Neuron (in vitro differentiated cells): ENCODE data around the gene L1CAM.
A peak's percentile ranks its signal among the peaks of the same experiment; 100 is the strongest.

Experiments used
- H2AFZ ChIP-seq: one replicate; pipeline ENCODE4 v1.6.1; 2013; ENCODE audit warnings: low read depth, mild to moderate bottlenecking, inconsistent platforms, low read length, moderate library complexity
- H3K27me3 ChIP-seq: one replicate; pipeline ENCODE4 v1.6.1; 2013; ENCODE audit warnings: low read length; ENCODE audit not compliant: insufficient read depth
- H3K36me3 ChIP-seq: one replicate; pipeline ENCODE4 v1.6.1; 2013; ENCODE audit warnings: low read length; ENCODE audit not compliant: insufficient read depth
- H3K4me1 ChIP-seq: one replicate; pipeline ENCODE4 v1.6.1; 2013; ENCODE audit warnings: low read length; ENCODE audit not compliant: insufficient read depth
- H3K4me3 ChIP-seq: 2 replicates; pipeline ENCODE4 v1.5.1; 2013; ENCODE audit warnings: mild to moderate bottlenecking, low read length, moderate library complexity
- H3K9me3 ChIP-seq: one replicate; pipeline ENCODE4 v1.6.1; 2013; ENCODE audit warnings: low read length

Gene L1CAM

DNA sequence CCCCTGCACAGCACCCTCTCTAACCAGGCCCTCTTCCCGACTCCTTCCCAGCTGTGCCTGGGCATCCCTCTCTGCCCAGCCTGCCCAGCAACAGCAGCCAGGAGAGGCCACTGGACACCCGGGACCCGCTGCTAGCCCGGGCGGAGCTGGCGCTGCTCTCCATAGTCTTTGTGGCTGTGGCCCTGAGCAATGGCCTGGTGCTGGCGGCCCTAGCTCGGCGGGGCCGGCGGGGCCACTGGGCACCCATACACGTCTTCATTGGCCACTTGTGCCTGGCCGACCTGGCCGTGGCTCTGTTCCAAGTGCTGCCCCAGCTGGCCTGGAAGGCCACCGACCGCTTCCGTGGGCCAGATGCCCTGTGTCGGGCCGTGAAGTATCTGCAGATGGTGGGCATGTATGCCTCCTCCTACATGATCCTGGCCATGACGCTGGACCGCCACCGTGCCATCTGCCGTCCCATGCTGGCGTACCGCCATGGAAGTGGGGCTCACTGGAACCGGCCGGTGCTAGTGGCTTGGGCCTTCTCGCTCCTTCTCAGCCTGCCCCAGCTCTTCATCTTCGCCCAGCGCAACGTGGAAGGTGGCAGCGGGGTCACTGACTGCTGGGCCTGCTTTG, 19.6 kb upstream of the L1CAM start:
- no peak overlapping the region for H2AFZ ChIP-seq
- no peaks in the 10 kb centered on the region for H3K36me3 ChIP-seq
- peaks cover 29% of the 10 kb centered on the region for H3K27me3 ChIP-seq
- no peak overlapping the region for H3K4me3 ChIP-seq
- H3K9me3 ChIP-seq: no peaks in the 10 kb centered on the region
- H3K4me1 ChIP-seq: peaks cover 9% of the 10 kb centered on the region

DNA sequence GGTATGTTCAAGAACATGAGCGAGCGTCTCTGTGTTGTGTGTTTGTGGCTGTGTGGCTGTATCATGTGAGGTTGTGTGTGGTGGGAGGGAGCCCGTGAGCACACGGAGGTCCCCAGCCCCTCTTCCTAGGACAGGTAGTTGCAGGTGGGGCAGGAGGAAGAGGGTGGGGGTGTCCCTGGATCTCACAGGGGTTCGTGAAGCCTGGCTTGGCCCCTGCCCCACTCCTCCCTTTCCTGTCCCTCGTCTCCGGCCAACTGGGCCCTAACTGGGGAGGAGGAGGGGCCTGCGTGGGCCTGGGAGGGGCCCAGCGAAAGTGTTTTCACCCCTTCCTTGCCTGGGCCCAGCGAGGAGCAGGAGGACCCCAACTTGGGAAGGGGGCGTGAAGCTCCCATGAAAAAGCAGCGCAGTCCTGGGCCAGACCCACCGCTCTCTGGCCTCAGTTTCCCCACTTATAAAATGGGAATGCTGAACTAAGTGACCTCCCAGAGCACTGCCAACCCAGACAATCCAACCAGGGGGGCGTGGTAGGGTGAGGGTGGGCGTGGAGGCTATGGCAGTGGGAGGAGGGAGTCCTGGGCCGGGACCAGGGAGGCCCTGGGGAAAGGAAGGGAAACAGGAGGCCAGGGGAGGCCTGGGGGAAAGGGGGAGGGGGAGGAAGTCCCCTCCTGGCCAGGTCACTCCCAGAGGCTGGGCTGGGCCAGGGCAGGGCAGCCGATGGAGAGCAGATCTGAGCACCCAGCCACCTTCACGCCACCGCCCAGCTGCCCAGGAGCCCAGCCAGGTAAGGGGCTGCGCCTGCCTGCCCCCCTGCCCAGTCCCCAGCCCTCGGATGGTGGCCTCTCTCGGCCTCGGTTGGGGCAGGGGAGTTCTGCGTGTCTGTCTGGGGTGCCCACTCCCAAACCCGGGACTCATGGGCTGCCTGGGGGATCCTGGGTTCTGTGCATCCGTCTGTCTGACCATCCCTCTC, 18.3 kb upstream of the L1CAM start, which contains the start of gene AVPR2:
Gene AVPR2 (plus strand): TSS at position 683 of the 967 bp plus-strand sequence. CDS start 473 bp downstream, outside the sequence.
- H3K27me3 ChIP-seq: peaks cover 29% of the 10 kb centered on the region
- H3K4me1 ChIP-seq: peaks cover 11% of the 10 kb centered on the region
- H3K9me3 ChIP-seq: no peaks in the 10 kb centered on the region
- H2AFZ ChIP-seq: no peak within 1 kb of the TSS
- H3K36me3 ChIP-seq: no peaks in the 10 kb centered on the region
- H3K4me3 ChIP-seq: no peak within 1 kb of the TSS

DNA sequence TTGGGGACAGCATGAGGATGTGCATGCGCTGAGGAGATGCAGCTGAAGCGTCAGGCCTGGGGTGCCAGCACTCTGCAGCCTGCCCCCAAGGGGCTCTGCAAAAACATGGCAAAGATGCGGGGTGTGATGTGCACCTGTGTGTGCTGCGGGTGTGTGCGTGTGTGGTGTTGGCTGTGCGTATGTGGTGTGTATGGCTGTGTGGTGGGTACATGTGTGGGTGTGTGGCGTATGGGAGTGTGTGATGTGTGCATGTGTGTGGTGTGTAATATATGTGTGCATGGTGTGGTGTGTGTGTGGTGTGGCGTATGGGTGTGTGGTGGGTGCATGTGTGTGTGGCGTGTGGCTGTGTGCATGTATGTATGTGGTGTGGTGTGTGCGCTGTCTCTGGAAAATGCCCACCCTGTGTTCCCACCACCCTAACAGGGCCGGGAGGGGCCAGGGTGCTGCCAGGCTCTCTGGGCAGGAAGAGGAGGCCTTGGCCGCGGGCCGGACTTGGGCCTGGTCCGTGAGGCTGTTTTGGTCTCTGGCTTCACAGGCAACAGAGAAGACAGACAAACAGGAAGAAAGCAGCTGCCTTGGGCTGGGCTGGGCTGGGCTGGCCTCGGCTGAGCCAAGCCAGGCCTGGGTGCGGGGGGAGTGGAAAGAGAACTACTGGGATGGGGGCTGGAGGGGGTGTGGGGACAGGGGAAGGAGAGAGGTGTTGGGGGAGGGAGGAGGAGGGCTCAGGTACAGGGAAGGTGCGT, 17.4 kb upstream of the L1CAM start:
- Histone ChIP-seq H3K4me3 (no peak overlapping the region), H3K27me3 (peaks cover 29% of the 10 kb centered on the region), H3K4me1 (peaks cover 11% of the 10 kb centered on the region), H3K36me3 (no peaks in the 10 kb centered on the region), H2AFZ (no peak overlapping the region), H3K9me3 (no peaks in the 10 kb centered on the region)

DNA sequence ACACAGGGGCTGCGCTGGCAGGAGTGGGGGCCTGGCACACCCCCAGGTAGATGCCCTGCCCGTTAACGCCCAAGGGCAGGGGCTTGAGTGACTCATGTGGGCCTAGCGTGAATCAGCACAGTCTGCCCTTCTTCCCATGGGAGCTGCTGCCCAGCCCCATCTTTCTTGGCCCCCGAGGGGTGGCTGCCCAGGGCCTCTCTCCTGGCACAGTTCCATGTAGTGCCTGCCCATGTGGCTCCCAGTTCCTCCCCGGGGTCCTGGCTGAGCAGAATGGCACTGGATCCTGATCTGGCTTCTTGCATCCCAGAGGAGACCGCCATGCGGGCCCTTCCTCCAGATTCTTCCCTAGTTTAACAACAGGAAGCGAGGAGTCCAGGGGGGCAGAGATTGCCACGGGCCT, 16.4 kb upstream of the L1CAM start:
- no peak overlapping the region for H2AFZ ChIP-seq
- no peak overlapping the region for H3K4me3 ChIP-seq
- no peaks in the 10 kb centered on the region for H3K36me3 ChIP-seq
- no peaks in the 10 kb centered on the region for H3K9me3 ChIP-seq
- peaks cover 11% of the 10 kb centered on the region for H3K4me1 ChIP-seq
- peaks cover 28% of the 10 kb centered on the region for H3K27me3 ChIP-seq

DNA sequence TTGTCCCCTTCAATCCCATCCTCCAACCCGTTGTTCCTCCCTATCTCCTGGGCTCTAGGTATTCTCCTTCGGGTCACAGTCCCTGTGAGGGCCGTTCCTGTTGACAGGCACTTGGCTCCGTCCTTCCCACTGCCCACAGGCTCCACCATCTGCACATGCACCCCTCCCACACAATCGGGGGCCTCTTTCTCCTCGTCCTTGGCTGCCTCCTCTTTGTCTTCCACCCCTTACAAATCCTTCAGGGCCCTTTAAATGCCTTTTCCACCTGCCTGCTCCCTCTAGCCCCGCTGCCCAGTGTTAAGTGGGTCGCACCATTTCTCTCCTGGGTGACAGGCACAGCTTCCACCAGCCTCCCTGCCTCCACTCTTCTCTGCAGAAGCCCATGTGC, 15.8 kb upstream of the L1CAM start:
- Histone ChIP-seq H3K36me3 (no peaks in the 10 kb centered on the region), H3K9me3 (no peaks in the 10 kb centered on the region), H3K4me1 (peaks cover 11% of the 10 kb centered on the region), H2AFZ (no peak overlapping the region), H3K4me3 (no peak overlapping the region), H3K27me3 (peaks cover 24% of the 10 kb centered on the region)

DNA sequence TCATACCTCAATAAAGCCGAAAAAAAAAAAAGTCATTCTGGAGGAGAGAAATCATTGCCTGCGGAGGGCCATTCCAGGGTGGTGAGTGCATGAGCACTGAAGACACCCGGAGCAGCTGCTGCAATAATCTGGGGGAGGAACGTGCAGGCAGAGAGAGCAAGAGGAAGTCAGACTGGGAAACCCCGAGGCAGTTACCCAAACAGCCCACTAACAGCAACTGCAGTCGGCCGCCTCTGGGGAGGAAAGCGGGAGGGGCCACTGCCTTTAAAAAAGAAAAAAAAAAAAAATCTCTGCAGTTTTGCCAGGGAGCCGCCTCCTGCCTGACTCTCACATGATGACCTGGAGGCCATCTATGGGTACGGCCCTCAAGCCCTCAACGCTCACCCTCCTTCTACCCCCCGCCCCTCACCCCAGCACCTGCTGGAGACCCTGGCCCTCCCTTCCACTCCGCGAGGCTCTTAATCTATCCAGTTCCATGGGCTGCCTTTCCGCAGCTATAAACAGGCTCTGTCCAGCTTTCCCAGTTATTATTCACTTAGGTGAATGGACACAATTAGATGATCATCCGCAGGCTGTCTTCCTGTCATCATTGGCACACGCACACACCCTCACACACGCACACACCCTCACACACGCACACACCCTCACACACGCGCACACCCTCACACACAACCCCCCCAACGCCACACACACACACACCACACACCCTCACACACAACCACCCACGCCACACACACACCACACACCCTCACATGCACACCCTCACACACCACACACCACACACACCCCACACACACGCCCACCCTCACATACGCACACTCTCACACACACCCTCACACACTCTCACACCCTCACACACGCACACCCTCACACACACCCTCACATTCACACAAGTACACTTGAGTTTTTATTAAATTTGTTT, 15.1 kb upstream of the L1CAM start:
- no peaks in the 10 kb centered on the region for H3K9me3 ChIP-seq
- no peak overlapping the region for H3K4me3 ChIP-seq
- H3K4me1 ChIP-seq: peaks cover 11% of the 10 kb centered on the region
- no peak overlapping the region for H2AFZ ChIP-seq
- H3K36me3 ChIP-seq: no peaks in the 10 kb centered on the region
- H3K27me3 ChIP-seq: peaks cover 19% of the 10 kb centered on the region

DNA sequence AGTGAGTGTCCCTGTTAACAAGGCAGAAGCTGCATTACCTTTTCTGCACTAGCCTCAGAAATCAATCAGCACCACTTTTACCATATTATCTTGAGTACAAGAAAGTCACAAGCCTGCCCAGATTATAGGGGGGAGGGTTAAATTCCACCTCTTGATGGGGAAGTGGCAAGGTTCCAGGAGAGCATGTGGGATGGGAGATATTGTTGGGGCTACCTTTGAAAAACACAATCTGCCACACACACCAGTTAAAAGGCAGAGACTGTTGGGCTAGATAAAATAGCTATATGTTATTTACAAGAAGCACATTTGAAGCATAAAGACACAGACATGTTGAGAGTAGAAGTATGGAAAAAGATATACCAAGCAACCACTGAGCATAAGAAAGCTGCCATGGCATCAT, 11.9 kb upstream of the L1CAM start:
- Histone ChIP-seq H2AFZ (no peak overlapping the region), H3K4me3 (no peak overlapping the region), H3K9me3 (no peaks in the 10 kb centered on the region), H3K4me1 (peaks cover 11% of the 10 kb centered on the region), H3K36me3 (no peaks in the 10 kb centered on the region), H3K27me3 (peaks cover 16% of the 10 kb centered on the region)

DNA sequence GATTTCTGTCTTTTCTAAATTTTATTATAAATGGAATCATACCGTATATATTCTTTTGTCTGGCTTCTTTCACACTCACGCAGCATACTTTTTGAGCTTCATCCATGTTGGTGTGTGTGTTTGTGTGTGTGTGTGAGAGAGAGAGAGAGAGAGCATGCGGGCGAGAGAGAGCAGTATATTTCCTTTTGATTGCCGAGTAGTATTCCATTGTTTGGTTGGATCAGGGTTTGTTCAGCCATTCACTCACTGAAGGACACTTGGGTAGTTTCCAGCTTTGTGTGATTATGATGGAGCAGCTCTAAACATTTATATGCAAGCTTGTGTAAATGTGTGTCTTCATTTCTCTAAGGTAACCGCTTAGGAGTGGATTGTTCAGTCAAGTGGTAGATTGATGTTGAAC, 3.1 kb upstream of the L1CAM start:
- H3K36me3 ChIP-seq: no peaks in the 10 kb centered on the region
- peaks cover 18% of the 10 kb centered on the region for H3K4me1 ChIP-seq
- H3K4me3 ChIP-seq: no peak overlapping the region
- H3K27me3 ChIP-seq: peaks cover 27% of the 10 kb centered on the region
- no peak overlapping the region for H2AFZ ChIP-seq
- H3K9me3 ChIP-seq: no peaks in the 10 kb centered on the region

DNA sequence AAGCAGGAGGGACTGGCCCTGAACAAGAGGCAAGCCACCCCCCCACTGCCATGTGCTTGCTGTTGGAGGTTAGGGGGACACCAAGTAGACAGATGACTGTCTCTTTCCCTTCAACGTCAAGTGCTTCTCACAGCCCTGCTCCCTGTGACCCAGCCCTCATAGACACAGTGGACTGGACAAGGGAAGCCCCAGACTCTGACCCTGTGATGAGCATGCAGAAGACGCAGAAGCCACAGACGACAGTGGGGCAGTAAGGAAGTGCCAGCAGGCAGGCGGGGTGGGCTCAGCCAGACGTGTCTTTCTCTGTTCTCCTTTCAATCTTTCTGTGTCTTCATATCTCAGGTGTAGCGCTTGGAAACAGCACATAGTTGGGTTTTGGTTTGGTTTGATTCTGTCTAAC, 2.4 kb upstream of the L1CAM start:
- peaks cover 26% of the 10 kb centered on the region for H3K4me1 ChIP-seq
- no peak overlapping the region for H2AFZ ChIP-seq
- H3K9me3 ChIP-seq: no peaks in the 10 kb centered on the region
- no peaks in the 10 kb centered on the region for H3K36me3 ChIP-seq
- H3K4me3 ChIP-seq: no peak overlapping the region
- H3K27me3 ChIP-seq: peaks cover 26% of the 10 kb centered on the region

DNA sequence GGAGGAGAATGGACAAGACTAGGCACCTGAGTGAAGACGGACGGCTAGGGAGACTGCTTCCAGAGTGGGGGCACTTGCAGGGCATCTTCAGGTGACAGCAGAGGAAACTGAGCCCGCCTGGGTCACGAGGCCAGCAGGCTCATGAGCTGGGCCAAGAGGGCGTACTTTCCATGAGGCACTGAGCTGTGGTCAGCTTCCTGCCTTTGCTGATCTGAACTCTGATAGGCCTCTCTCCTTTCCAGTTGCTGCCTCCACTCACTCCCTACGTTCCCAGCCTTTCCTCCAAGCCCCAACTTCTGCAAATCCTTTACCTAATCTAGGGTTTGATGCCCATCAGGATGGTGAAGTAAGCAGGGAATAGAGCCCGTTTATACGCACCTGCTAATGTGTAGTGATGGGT, 1.4 kb upstream of the L1CAM start:
- H3K4me3 ChIP-seq: no peak overlapping the region
- peaks cover 36% of the 10 kb centered on the region for H3K4me1 ChIP-seq
- no peaks in the 10 kb centered on the region for H3K9me3 ChIP-seq
- H2AFZ ChIP-seq: no peak overlapping the region
- H3K27me3 ChIP-seq: peaks cover 22% of the 10 kb centered on the region
- H3K36me3 ChIP-seq: no peaks in the 10 kb centered on the region

DNA sequence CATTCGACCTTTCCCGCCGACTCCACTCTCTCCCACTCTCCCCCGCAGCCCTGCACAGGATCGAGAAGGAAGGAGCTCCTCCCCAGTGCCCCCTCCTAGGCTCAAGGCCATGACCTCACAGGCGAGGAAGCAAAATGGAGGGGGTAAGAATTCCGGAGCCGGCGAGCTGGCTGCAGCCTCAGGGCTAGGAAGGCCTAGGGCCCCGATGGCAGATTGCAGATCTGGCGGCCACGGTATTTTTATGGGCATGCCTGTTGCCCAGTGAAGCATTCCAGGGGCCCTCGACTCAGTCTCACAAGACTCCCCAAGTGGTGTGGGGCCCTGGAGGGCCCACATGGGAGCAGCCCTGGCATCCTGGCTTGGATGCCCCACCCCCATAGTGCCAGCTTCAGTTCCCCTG, 942 bp upstream of the L1CAM start:
- H3K27me3 ChIP-seq: peaks cover 18% of the 10 kb centered on the region
- H3K4me3 ChIP-seq: no peak overlapping the region
- H2AFZ ChIP-seq: no peak overlapping the region
- peaks cover 39% of the 10 kb centered on the region for H3K4me1 ChIP-seq
- no peaks in the 10 kb centered on the region for H3K9me3 ChIP-seq
- no peaks in the 10 kb centered on the region for H3K36me3 ChIP-seq

DNA sequence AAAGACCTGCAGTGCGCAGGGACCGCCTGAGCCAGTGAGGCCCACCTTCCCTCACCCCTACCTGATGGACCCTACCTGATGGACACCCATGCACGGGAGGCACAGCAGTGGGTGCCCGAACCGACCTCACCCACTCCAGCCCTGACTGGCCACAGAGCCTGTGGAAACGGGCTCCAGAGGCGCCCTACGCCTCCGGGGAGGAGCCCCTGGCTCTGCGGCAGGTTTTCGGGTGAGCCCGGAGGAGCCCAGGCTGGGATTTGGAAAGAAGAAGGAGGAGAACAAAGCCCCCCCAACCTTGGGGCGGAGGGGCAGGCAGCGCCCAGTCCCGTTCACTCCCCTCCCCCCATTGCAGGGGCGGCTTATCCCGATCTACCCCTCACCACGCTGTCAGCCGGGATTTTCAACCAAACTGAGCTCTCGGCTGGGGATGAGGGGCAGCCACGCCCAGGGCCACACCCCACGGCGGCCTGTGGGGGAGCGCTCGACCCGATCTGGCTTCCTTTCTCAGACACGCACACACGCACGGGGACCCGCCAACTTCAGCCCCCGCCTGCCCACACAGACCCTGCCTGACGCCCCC, 675 bp downstream of the L1CAM start:
- H3K27me3 ChIP-seq: peaks cover 17% of the 10 kb centered on the region
- no peak overlapping the region for H2AFZ ChIP-seq
- no peaks in the 10 kb centered on the region for H3K36me3 ChIP-seq
- peaks cover 55% of the 10 kb centered on the region for H3K4me1 ChIP-seq
- no peaks in the 10 kb centered on the region for H3K9me3 ChIP-seq
- peak overlapping the region; percentile 50 for H3K4me3 ChIP-seq
